DMS 273 treated with DMSO at 0.1 percent for 48 hours (cell line): ENCODE results near the gene PAPPA2.
"Not testable (repeated sequence)": the region's sequence is repeated elsewhere in the genome, so short reads cannot be mapped to it uniquely, and the experiment has no call there.

Experiments used
- DNase-seq: peaks from one replicate; lab custom pipeline; 2025; lab: John Stamatoyannopoulos, UW

Gene PAPPA2

GRCh38 chr1:176604461-176604860 lies 141.5 kb downstream of the PAPPA2 start:
- DNase-seq, result no peak

- no peak for DNase-seq
These were observed 142.2 kb downstream of the PAPPA2 start for GRCh38 chr1:176605176-176605575.

- DNase-seq, result no peak
These were observed 146.8 kb downstream of the PAPPA2 start for GRCh38 chr1:176609556-176610408.

- no peak for DNase-seq
These were observed 149.8 kb downstream of the PAPPA2 start for GRCh38 chr1:176612791-176613190.

GRCh38 chr1:176617881-176618280 lies 154.9 kb downstream of the PAPPA2 start:
- no peak for DNase-seq

- DNase-seq, result no peak
These were observed 156.3 kb downstream of the PAPPA2 start for GRCh38 chr1:176619261-176619660.

GRCh38 chr1:176625365-176625764 lies 162.4 kb downstream of the PAPPA2 start:
- no peak for DNase-seq

- DNase-seq, result no peak
These were observed 163.6 kb downstream of the PAPPA2 start for GRCh38 chr1:176626572-176627061.

- peak; percentile 91 for DNase-seq
These were observed 165.8 kb downstream of the PAPPA2 start for GRCh38 chr1:176628775-176629174.

- not testable (repeated sequence) for DNase-seq
These were observed 171.8 kb downstream of the PAPPA2 start for GRCh38 chr1:176634733-176635132.

GRCh38 chr1:176638713-176639526 lies 175.9 kb downstream of the PAPPA2 start:
- DNase-seq, result no peak

GRCh38 chr1:176643536-176643935 lies 180.6 kb downstream of the PAPPA2 start:
- no peak for DNase-seq

GRCh38 chr1:176648556-176648955 lies 185.6 kb downstream of the PAPPA2 start:
- no peak for DNase-seq

- no peak for DNase-seq
These were observed 193.5 kb downstream of the PAPPA2 start for GRCh38 chr1:176656257-176656995.

- no peak for DNase-seq
These were observed 206.8 kb downstream of the PAPPA2 start for GRCh38 chr1:176669782-176670181.

GRCh38 chr1:176670853-176671252 lies 207.9 kb downstream of the PAPPA2 start:
- no peak for DNase-seq

- no peak for DNase-seq
These were observed 220.0 kb downstream of the PAPPA2 start for GRCh38 chr1:176682830-176683535.

- DNase-seq, result peak; percentile 77
These were observed 228.6 kb downstream of the PAPPA2 start for GRCh38 chr1:176691251-176692228.

- peak; percentile 61 for DNase-seq
These were observed 229.5 kb downstream of the PAPPA2 start for GRCh38 chr1:176692431-176692830.

GRCh38 chr1:176692988-176693696 lies 230.2 kb downstream of the PAPPA2 start:
- DNase-seq, result no peak
